WTC11 (cell line): ENCODE measurements around the gene SLC9A6. TPM values are rescaled to one million over a fixed set of nuclear protein-coding genes. Genes with fewer than 3 reads are reported as not detected.

ENCODE experiments used
- ATAC-seq: fragments of 200-7000 bp; cut with Tn5 transposase; 2 replicates; pipeline ENCODE4 v1.10.0; 2021; ENCODE audit warnings: mild to moderate bottlenecking, moderate library complexity
- CTCF ChIA-PET: fragments of 300-600 bp; sonication (Branson Sonifier 250); formaldehyde crosslinking; loops from one replicate; lab custom pipeline; 2021; ENCODE audit warnings: antibody characterized with exemption; lab: Charles Lee
- POLR2A ChIA-PET: fragments of 350-600 bp; sonication (Branson Sonifier 250); formaldehyde crosslinking; loops from one replicate; lab custom pipeline; 2021; ENCODE audit warnings: antibody characterized with exemption; lab: Charles Lee
- DNase-seq: peaks from one replicate; pipeline ENCODE4 v3.0.0; 2021; ENCODE audit warnings: low spot score
- H3K27ac Mint-ChIP-seq: 2 replicates; pipeline ENCODE4 v1.8.0; 2021; ENCODE audit warnings: mixed read lengths
- H3K27me3 Mint-ChIP-seq: 2 replicates; pipeline ENCODE4 v1.8.0; 2021; ENCODE audit warnings: low read depth, mild to moderate bottlenecking, moderate library complexity, mixed read lengths
- H3K36me3 Mint-ChIP-seq: 2 replicates; pipeline ENCODE4 v1.8.0; 2021; ENCODE audit warnings: mixed read lengths
- H3K4me1 Mint-ChIP-seq: 2 replicates; pipeline ENCODE4 v1.8.0; 2022; ENCODE audit warnings: mixed read lengths
- H3K4me3 Mint-ChIP-seq: 2 replicates; pipeline ENCODE4 v1.8.0; 2021; ENCODE audit warnings: mild to moderate bottlenecking, moderate library complexity, mixed read lengths
- H3K9me3 Mint-ChIP-seq: 2 replicates; pipeline ENCODE4 v1.8.0; 2021; ENCODE audit warnings: mixed read lengths
- ARID4B ChIP-seq: sonication (generic); formaldehyde crosslinking; IDR thresholded peaks from 2 replicates; pipeline ENCODE4 v1.8.0; 2023; ENCODE audit warnings: missing genetic modification reagents, mild to moderate bottlenecking, borderline replicate concordance
- ATF1 ChIP-seq: sonication (generic); formaldehyde crosslinking; IDR thresholded peaks from 2 replicates; pipeline ENCODE4 v1.8.1; 2023; ENCODE audit warnings: mild to moderate bottlenecking, moderate library complexity, missing genetic modification reagents
- ATF2 ChIP-seq: sonication (generic); formaldehyde crosslinking; IDR thresholded peaks from 2 replicates; pipeline ENCODE4 v1.8.1; 2022; ENCODE audit warnings: low read depth, missing genetic modification reagents, borderline replicate concordance
- ATF6 ChIP-seq: sonication (generic); formaldehyde crosslinking; IDR thresholded peaks from 2 replicates; pipeline ENCODE4 v1.8.1; 2023; ENCODE audit warnings: mild to moderate bottlenecking, missing genetic modification reagents
- CREB1 ChIP-seq: sonication (generic); formaldehyde crosslinking; IDR thresholded peaks from 2 replicates; pipeline ENCODE4 v1.8.0; 2023; ENCODE audit warnings: mild to moderate bottlenecking, missing genetic modification reagents
- ELF4 ChIP-seq: sonication (generic); formaldehyde crosslinking; IDR thresholded peaks from 2 replicates; pipeline ENCODE4 v1.8.1; 2022; ENCODE audit warnings: low read depth, mild to moderate bottlenecking, moderate library complexity, missing genetic modification reagents
- HMGXB4 ChIP-seq: sonication (generic); formaldehyde crosslinking; IDR thresholded peaks from 2 replicates; pipeline ENCODE4 v1.8.1; 2023; ENCODE audit warnings: mild to moderate bottlenecking, moderate library complexity, missing genetic modification reagents
- KAT7 ChIP-seq: sonication (generic); formaldehyde crosslinking; IDR thresholded peaks from 2 replicates; pipeline ENCODE4 v1.8.1; 2023; ENCODE audit warnings: missing genetic modification reagents, mild to moderate bottlenecking, borderline replicate concordance
- NR1H2 ChIP-seq: sonication (generic); formaldehyde crosslinking; IDR thresholded peaks from 2 replicates; pipeline ENCODE4 v1.9.0; 2021; ENCODE audit warnings: mild to moderate bottlenecking, moderate library complexity, missing genetic modification reagents
- NR3C1 ChIP-seq: sonication (generic); formaldehyde crosslinking; conservative IDR thresholded peaks from 2 replicates; pipeline ENCODE4 v1.8.1; 2023; ENCODE audit warnings: low read depth, mild to moderate bottlenecking, missing genetic modification reagents
- RORB ChIP-seq: fragments of 250-450 bp; sonication (Bioruptor Pico); IDR thresholded peaks from 2 replicates; pipeline ENCODE4 v1.9.0; 2021; ENCODE audit warnings: mild to moderate bottlenecking
- SMAD3 ChIP-seq: sonication (generic); formaldehyde crosslinking; IDR thresholded peaks from 2 replicates; pipeline ENCODE4 v1.8.0; 2022; ENCODE audit warnings: missing genetic modification reagents, mild to moderate bottlenecking, borderline replicate concordance
- SMAD4 ChIP-seq: sonication (generic); formaldehyde crosslinking; IDR thresholded peaks from 2 replicates; pipeline ENCODE4 v1.8.0; 2022; ENCODE audit warnings: mild to moderate bottlenecking, missing genetic modification reagents
- SP1 ChIP-seq: sonication (generic); formaldehyde crosslinking; conservative IDR thresholded peaks from 2 replicates; pipeline ENCODE4 v1.8.1; 2022; ENCODE audit warnings: missing genetic modification reagents
- ZMAT4 ChIP-seq: fragments of 250-450 bp; sonication (Bioruptor Pico); IDR thresholded peaks from 2 replicates; pipeline ENCODE4 v1.9.0; 2021; ENCODE audit warnings: mild to moderate bottlenecking
- ZNF138 ChIP-seq: sonication (generic); formaldehyde crosslinking; conservative IDR thresholded peaks from 2 replicates; pipeline ENCODE4 v1.8.1; 2022; ENCODE audit warnings: mild to moderate bottlenecking, moderate library complexity, missing genetic modification reagents
- total RNA-seq: library from RNA; stranded (reverse); gene quantifications from 3 replicates; pipeline ENCODE4 v1.2.3, GENCODE V29; 2021
- TF ChIP-seq, protein P1 (sequence below): fragments of 250-450 bp; sonication (Bioruptor Pico); IDR thresholded peaks from 2 replicates; pipeline ENCODE4 v2.1.2; 2022; ENCODE audit warnings: mild to moderate bottlenecking, moderate library complexity

The SLC9A6 gene
- total RNA-seq, 1 experiment from 2014 or later: 9.6 TPM

GRCh38 chrX:136067097-136067496 is 81.9 kb downstream of the SLC9A6 start:
- ATAC-seq (no peak), DNase-seq (no peak)
- no peak for TF ChIP-seq NR1H2
- no peak for TF ChIP-seq ZMAT4 (CRISPR knock-in tag)
- no peak for TF ChIP-seq KAT7
- TF ChIP-seq, protein P1, sequence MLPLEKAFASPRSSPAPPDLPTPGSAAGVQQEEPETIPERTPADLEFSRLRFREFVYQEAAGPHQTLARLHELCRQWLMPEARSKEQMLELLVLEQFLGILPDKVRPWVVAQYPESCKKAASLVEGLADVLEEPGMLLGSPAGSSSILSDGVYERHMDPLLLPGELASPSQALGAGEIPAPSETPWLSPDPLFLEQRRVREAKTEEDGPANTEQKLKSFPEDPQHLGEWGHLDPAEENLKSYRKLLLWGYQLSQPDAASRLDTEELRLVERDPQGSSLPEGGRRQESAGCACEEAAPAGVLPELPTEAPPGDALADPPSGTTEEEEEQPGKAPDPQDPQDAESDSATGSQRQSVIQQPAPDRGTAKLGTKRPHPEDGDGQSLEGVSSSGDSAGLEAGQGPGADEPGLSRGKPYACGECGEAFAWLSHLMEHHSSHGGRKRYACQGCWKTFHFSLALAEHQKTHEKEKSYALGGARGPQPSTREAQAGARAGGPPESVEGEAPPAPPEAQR (CRISPR knock-in tag): no peak
- TF ChIP-seq NR3C1 (CRISPR knock-in tag): no peak
- TF ChIP-seq ATF2 (CRISPR knock-in tag): no peak
- TF ChIP-seq ATF1 (CRISPR knock-in tag): no peak
- ChIA-PET CTCF (no interaction called here), POLR2A (interaction anchor here (0.6 kb wide), 1 partner anchor 61 kb away, joined by 4 read pairs; no protein-coding TSS in a partner anchor)
- Mint-ChIP-seq H3K27ac (no peak overlapping the region), H3K4me1 (no peaks in the 10 kb centered on the region), H3K4me3 (no peak overlapping the region), H3K27me3 (no peaks in the 10 kb centered on the region), H3K36me3 (no peaks in the 10 kb centered on the region), H3K9me3 (no peaks in the 10 kb centered on the region)

DNA sequence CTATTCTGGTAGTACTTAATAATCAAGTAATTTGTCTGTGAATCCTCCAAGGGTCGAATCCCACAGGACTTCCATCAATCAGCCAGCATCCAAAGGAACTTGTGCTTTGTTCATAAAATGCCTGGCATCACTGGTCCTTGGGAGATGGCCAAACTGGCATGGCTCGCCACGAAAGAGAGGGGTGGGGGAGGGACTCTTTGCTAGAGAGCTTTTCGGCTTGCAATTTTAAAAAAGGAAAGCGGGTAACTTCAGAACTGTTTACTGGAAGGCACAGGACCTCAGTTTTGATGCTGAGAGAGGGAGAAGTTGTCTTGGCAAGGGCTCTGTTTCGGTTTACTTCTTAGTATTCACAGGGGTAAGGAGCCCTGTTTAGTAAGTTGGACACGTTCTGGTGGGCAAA is 82.7 kb downstream of the SLC9A6 start:
- Mint-ChIP-seq H3K4me1 (no peaks in the 10 kb centered on the region), H3K36me3 (no peaks in the 10 kb centered on the region), H3K4me3 (no peak overlapping the region), H3K9me3 (no peaks in the 10 kb centered on the region), H3K27ac (no peak overlapping the region), H3K27me3 (no peaks in the 10 kb centered on the region)
- ChIA-PET POLR2A (no interaction called here), CTCF (no interaction called here)
- ATAC-seq (no peak), DNase-seq (no peak)
- TF ChIP-seq HMGXB4 (CRISPR knock-in tag): no peak
- no peak for TF ChIP-seq RORB
- TF ChIP-seq, protein P1 (CRISPR knock-in tag): no peak
- TF ChIP-seq ATF6 (CRISPR knock-in tag): no peak
- TF ChIP-seq SP1 (CRISPR knock-in tag): no peak
- no peak for TF ChIP-seq CREB1 (CRISPR knock-in tag)

DNA sequence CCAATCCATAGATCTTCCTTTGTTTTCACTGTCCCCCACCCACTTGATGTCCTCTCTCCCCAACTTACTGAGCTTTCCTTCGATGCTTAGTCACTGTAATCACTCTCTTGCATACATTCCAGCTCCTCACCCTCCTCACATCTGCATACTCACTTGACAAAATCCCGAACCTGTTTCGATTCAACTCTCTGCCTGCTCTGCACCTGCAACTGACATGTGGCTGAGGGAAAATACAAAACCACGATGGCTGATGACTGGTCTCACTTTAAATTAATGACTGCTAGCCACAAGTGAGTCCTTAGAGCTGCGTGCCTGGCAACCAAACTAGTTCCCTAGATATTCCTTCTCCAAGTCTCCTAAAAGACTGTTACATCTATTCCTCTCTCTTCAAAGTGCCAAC is 91.7 kb downstream of the SLC9A6 start:
- ChIA-PET CTCF (no interaction called here), POLR2A (no interaction called here)
- Mint-ChIP-seq H3K9me3 (no peaks in the 10 kb centered on the region), H3K27ac (no peak overlapping the region), H3K27me3 (no peaks in the 10 kb centered on the region), H3K36me3 (no peaks in the 10 kb centered on the region), H3K4me1 (peaks cover 8% of the 10 kb centered on the region), H3K4me3 (no peak overlapping the region)
- ATAC-seq (no peak), DNase-seq (no peak)
- no peak for TF ChIP-seq ARID4B (CRISPR knock-in tag)
- no peak for TF ChIP-seq RORB
- TF ChIP-seq ZNF138 (CRISPR knock-in tag): no peak
- TF ChIP-seq SMAD3 (CRISPR knock-in tag): no peak
- no peak for TF ChIP-seq SMAD4
- no peak for TF ChIP-seq ZMAT4 (CRISPR knock-in tag)
- TF ChIP-seq SP1 (CRISPR knock-in tag): no peak
- no peak for TF ChIP-seq ELF4
